GM10266 (cell line): Measurements from ENCODE around the gene MRPL22.
"Not testable (repeated sequence)": the region's sequence is repeated elsewhere in the genome, so short reads cannot be mapped to it uniquely, and the experiment has no call there.

Source experiments
- DNase-seq: peaks from one replicate; pipeline ENCODE4 v3.0.0; 2012; ENCODE audit errors: extremely low spot score
- TF ChIP-seq, protein P1 (sequence below): IDR thresholded peaks from 2 replicates; pipeline ENCODE4 v1.5.1; 2012; ENCODE audit warnings: mild to moderate bottlenecking, low read depth; ENCODE audit not compliant: control insufficient read depth, insufficient read depth; ENCODE audit errors: missing control alignments

The MRPL22 gene

DNA sequence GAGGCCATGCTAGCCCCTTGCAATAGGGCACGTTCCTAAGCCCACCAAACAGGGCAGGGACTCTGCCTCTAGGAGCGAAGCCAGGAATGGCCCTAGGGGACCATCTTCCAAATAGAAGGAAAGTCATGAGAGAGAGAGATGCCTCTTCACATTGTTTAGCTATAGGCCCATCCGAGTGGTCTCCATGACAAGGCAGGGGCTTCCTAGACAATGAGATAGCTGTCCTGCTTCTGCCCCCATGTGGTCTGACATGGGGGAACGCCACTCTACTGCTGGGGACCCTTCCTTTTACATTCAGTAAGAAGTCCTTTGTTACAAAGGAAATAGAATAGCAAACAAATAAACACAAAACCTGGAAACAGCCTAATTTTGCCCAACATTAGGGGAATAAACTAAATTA lies 54.8 kb downstream of the MRPL22 start:
- DNase-seq, result no peak
- TF ChIP-seq, protein P1, sequence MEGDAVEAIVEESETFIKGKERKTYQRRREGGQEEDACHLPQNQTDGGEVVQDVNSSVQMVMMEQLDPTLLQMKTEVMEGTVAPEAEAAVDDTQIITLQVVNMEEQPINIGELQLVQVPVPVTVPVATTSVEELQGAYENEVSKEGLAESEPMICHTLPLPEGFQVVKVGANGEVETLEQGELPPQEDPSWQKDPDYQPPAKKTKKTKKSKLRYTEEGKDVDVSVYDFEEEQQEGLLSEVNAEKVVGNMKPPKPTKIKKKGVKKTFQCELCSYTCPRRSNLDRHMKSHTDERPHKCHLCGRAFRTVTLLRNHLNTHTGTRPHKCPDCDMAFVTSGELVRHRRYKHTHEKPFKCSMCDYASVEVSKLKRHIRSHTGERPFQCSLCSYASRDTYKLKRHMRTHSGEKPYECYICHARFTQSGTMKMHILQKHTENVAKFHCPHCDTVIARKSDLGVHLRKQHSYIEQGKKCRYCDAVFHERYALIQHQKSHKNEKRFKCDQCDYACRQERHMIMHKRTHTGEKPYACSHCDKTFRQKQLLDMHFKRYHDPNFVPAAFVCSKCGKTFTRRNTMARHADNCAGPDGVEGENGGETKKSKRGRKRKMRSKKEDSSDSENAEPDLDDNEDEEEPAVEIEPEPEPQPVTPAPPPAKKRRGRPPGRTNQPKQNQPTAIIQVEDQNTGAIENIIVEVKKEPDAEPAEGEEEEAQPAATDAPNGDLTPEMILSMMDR, result no peak

DNA sequence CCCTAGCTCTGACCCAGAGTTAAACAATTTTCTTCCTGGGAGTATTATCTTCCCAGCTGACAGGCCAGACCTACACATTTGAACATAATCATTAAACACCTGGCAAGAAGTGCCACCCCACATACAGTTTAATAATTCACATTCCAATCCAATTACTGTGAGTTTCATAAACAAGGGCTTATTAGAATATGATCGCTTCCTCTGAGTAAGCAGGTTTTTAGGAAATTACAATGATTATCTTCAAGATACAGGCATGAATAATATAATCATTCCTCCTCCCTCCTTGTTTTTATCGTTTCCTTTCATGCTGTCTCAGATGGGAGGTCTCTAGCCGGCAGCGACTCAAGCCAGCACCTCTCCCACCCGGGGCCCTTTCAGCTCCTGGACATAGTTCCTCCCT lies 56.9 kb downstream of the MRPL22 start:
- TF ChIP-seq, protein P1, result no peak

DNA sequence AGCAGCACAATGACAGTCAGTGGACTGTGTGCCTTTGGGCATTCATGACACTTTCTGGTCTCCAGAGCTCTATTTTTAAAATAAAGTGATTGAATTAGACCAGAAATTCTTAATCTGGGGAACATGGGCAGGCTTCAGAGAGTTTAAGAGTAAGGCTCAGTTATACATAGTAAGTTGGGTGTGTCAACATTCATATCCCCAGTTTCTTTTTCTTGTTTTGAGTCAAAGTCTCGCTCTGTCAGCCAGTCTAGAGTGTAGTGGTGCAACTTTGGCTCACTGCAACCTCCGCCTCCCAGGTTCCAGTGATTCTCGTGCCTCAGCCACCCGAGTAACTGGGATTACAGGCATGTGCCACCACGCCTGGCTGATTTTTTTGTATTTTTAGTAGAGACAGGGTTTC lies 59.0 kb downstream of the MRPL22 start:
- DNase-seq, result no peak
- TF ChIP-seq, protein P1, result no peak

More for the DNA sequence above, 56.9 kb downstream of the MRPL22 start:
- no peak for DNase-seq

- no peak for DNase-seq
- TF ChIP-seq, protein P1, result no peak
Measured at GRCh38 chr5:155001523-155001922, 60.6 kb downstream of the MRPL22 start.

GRCh38 chr5:155002722-155003121 lies 61.8 kb downstream of the MRPL22 start:
- not testable (repeated sequence) for DNase-seq

GRCh38 chr5:155004138-155004744 lies 63.4 kb downstream of the MRPL22 start:
- TF ChIP-seq, protein P1, result peak; percentile 57
- no peak for DNase-seq

DNA sequence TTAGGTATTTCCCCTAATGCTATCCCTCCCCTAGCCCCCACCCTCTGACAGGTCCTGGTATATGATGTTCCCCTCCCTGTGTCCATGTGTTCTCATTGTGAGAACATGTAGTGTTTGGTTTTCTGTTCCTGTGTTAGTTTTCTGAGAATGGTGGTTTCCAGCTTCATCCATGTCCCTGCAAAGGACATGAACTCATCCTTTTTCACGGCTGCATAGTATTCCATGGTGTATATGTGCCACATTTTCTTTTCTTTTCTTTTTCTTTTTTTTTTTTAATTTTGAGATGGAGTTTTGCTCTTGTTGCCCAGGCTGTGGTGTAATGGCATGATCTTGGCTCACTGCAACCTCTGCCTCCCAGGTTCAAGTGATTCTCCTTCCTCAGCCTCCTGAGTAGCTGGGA lies 65.4 kb downstream of the MRPL22 start:
- DNase-seq, result not testable (repeated sequence)

DNA sequence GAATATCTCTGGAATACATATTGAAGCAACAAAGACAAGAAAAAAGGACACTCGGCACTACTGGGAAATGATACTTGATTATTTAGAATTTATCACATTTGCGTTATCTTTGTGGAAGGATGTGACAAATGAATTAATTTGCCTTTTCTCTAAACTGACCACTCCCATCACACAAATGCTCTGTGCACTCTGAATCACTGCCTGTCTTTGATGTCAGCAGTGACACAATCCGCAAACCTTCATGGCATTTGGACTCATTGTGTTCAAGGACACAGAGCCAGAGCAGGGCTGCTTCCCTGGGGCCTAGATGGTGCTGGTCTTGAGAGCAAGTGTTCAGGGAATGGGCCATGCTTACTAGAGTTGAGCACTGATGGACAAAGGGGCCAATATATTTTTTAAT lies 67.8 kb downstream of the MRPL22 start:
- DNase-seq, result no peak
- TF ChIP-seq, protein P1, result no peak

DNA sequence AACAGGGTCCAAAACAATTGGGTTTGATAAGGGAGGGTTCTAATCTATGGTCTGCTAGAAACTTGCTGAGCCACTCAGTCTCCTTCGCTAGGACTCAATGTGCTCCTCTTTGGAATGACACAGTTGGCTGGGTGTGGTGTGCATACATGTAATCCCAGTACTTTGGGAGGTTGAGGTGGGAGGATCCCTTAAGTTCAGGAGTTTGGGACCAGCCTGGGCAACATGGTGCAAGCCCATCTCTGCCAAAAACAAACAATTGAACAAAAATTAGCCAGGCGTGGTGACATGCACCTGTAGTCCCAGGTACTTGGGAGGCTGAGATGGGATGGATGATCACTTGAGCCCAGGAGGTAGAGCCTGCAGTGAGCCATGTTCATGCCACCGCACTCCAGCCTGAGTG lies 70.0 kb downstream of the MRPL22 start:
- no peak for DNase-seq
- TF ChIP-seq, protein P1, result no peak
